GM19395 (cell line): ENCODE results near the gene TTC6.

Source experiments
- ATAC-seq: cut with Tn5 transposase; IDR thresholded peaks from one replicate; pipeline ENCODE4 v1.9.1; 2021; ENCODE audit warnings: mild to moderate bottlenecking, moderate library complexity; ENCODE audit not compliant: unreplicated experiment

The TTC6 gene

GRCh38 chr14:37618498-37619028 is 23.1 kb downstream of the TTC6 start:
- no peak for ATAC-seq

GRCh38 chr14:37620856-37621255 is 25.4 kb downstream of the TTC6 start:
- no peak for ATAC-seq

GRCh38 chr14:37622231-37622923 is 26.9 kb downstream of the TTC6 start:
- no peak for ATAC-seq

DNA sequence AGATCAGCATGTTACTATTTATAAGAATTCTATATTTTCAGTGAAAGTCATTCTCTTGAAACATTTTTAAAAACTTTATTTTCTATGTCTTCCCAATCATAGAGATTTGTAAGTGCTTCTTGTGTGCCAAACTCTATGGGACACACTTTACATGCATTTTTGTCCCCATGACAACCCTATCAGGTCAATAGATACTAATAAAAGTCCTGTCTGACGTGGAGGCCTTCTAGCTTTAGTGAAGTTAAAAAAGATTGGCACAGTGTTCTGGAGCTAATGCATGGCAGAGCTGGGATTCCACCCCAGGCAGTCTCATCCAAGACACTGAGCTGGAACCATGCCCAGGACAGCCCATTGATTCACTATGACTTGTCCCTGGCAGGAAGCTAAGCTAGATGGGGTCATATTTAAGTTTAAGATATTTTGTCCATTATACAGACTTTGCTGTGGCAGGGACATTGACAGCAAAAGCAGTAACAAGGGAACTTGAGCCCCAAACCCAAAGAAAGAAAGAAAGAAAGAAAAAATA is 28.1 kb downstream of the TTC6 start:
- no peak for ATAC-seq

GRCh38 chr14:37623971-37624370 is 28.5 kb downstream of the TTC6 start:
- no peak for ATAC-seq

DNA sequence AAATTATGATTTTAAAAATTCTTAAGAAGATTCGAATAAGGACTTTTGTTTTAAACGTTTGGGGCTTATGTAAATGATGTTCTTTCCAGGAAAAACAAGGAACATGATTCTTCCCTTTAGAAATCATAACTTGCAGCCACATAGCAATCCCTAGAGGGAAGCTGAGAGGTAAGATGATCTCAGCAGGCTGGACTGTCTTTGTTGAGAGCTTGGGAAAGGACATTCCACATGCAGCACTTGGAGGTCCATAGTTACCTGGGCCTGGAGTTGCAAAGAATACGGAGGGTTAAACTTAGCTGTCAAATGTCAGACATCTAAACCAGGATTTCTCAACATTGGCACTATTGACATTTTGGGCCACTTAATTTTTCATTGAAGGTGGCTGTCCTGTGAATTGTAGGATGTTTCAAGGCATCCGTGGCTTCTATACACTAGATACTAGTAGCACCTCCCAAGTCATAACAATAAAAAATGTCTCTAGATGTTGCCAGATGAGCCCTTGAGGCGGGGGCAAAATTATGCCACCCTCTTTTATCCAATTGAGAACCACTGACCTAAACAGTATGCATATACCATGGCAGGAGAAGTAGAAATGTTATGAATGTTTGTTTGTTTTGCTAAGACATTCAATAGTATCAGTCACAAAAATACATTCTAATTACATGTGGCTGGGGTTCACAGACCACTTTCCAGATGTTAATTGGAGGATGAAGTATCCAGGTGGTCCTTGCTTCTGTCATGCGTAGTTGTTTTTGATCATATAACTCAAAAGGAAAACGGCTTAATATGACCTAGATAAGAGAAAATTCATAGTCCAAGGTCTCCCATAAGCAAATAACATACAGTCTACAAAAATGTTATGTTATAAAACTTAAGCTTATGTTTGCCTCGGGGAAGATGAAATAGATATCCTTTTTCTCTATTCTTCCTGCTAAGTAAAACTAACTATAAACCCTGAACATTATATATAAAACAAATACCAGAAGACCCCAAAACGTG is 30.5 kb downstream of the TTC6 start:
- no peak for ATAC-seq

GRCh38 chr14:37637341-37637740 is 41.9 kb downstream of the TTC6 start:
- ATAC-seq: no peak

- no peak for ATAC-seq
Measured at GRCh38 chr14:37638599-37638998, 43.2 kb downstream of the TTC6 start.

- no peak for ATAC-seq
Measured at GRCh38 chr14:37641117-37641516, 45.7 kb downstream of the TTC6 start.

GRCh38 chr14:37642125-37642524 is 46.7 kb downstream of the TTC6 start:
- no peak for ATAC-seq

DNA sequence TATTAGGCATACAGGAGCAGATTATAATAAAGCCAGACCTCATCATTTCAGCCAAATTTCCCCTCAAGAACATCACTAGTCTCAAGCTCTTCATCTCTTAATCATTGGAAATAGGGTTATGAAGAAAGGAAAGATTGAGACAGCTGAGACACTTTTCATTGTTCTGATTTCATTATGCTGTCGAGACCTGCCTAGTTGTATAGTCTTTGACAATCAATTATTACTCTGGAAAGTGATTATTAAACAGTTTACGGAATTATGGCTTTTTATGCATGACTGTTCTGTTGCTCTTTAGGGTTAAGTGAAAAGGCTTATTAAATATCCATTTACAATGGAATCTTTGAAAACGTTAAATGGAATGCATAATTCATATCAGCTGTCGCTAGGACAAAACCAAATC is 48.3 kb downstream of the TTC6 start:
- no peak for ATAC-seq
